ENCODE measurements around the gene ARV1.
"Not testable (repeated sequence)": the region's sequence is repeated elsewhere in the genome, so short reads cannot be mapped to it uniquely, and the experiment has no call there.

The ARV1 gene

GRCh38 chr1:230977761-230978490, 968 bp upstream of the ARV1 start:
- DNase-seq = no peak

DNA sequence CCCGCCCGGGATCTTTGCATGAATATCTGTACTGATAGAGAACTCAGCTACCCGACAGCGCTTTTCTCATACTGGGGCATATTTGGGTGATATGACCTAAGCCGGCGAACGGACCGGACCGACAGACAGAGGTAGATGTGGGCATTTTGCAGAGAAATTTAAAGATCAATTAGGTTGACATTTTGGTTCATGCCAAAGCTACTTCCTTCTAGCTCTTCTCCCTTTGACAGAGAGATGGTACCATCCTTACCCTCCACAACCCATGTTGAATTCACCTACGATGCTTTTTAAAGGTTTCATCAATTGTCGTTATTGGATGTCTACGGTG, 459 bp downstream of the ARV1 start:
- no peak for DNase-seq

GRCh38 chr1:230979952-230980351, 1.1 kb downstream of the ARV1 start:
- DNase-seq = no peak

DNA sequence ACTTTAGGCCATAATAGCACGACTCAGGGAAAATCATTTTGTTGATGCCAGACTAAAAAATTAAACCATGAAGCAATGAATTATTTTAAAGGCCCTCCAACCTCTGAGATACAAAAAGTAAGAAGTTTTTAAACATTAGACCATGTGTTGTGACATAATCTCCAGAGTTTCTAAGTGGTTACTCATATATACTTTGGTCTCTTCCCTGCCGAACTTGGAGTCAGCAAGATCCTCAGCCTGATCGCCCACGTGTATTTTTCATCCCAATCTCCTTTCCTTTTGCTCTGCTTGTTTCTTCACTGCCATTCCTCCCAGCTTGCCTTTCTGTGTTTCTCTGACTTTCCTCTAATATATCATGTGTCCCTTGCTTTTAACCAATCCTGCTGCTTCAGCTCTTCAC, 3.8 kb downstream of the ARV1 start:
- DNase-seq = no peak

- DNase-seq = no peak
These were observed 4.9 kb downstream of the ARV1 start for GRCh38 chr1:230983811-230984210.

GRCh38 chr1:230984622-230985515, 6.0 kb downstream of the ARV1 start:
- DNase-seq = not testable (repeated sequence)

DNA sequence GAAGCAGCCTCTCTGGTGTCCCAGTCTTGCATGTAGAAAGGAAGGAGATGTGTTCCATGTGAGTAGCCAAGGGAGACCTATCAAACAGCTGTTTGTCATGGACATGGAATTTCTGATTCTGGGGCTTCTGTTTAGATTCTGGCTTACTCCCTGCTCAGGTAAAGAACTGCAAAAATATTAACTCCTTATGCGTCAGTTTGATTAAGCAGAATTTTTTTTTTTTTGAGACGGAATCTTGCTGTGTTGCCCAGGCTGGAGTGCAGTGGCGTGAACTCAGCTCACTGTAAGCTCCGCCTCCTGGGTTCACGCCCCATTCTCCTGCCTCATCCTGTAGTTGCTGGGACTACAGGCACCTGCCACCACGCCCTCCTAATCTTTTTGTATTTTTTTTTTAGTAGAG, 6.8 kb downstream of the ARV1 start:
- no peak for DNase-seq

DNA sequence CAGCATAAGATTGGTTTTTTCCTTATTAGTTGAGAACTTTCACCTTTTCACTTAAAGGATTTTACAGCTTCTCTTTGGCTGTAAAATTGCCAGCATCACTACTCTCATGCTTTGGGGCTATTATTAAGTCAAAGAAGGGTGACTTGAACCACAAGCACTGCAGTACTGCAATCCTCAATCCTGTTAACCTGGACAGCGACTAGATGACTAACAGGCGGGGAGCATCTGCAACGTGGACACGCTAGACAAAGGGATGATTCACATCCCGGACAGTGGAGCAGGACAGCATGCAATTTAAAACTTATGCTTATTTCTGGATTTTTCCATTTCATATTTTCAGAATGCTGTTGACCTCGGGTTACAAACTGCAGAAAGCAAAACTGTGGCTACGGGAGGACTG, 8.1 kb downstream of the ARV1 start:
- no peak for DNase-seq

DNA sequence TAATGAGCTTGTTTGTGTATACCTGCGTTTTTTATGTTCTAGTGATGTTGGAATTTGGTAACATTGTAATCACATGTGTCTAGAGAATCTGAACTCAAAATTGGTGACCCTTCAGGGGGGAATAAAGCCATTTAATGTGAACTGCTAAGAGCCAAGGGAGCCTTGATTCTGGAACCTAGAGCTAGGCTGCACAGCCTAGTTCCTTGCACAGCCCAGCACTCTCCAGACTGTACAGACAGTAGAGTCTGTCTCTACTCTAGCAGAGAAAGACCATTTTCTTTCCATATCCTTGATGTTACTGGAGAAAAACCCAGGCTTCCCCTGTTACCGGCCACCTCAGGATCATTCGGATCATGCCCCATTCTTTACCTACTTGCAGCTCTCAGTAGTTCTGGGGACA, 8.6 kb downstream of the ARV1 start:
- DNase-seq = no peak

- no peak for DNase-seq
These were observed 13.3 kb downstream of the ARV1 start for GRCh38 chr1:230992100-230992774.

DNA sequence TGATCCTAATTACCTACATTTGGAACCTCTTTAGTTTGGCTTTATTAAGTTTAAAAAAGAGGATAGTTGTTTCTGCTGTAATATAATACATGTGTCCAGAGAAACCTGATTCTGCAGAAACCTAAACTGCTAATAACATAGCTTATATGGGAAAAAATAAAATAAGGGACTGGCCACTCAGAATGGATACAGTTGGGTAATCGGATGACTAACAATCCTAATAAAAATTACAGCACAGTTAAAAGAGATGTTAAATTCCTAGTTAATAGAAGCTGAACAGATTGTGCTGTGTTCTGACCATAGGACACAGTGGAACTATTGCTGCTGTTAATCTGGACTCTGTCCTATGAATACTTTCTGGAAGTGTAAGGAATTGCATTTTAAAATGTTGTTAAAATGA, 16.0 kb downstream of the ARV1 start:
- DNase-seq = no peak

DNA sequence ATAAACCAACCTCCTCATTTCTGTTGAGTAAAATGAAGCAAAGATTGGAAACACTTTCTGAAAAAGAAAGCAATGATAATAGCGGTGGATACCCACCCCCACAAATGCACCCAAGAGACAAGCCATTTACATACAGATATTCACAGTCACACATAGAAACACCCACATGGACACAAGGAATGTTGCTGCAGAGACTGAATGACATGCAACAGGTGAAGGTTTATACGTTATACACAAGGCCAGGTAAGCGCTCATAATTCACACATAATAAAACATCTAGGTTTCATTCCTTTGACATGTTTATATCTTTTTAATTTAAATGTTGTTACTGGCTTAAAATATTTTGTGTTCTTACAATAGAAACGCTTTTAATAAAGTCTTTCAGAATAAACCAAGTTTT, 21.3 kb downstream of the ARV1 start:
- no peak for DNase-seq

DNA sequence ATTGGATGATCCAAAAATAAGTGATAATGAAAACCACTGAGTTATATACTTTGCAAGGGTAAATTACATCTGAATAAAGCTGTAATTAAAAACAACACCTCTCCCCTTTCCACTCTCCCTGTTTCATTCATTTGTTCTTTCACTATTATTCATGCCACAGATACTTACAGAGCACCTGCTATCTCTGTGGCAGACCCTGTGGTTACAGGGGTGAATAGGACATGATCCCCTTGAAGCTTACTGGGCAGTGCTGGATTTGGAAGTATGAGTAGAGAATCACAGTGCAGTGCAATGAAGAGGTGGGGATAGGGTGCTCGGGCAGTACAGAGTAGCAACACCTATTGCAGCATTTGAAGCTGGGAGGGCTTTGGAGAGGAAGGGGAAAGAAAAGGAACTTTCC, 21.7 kb downstream of the ARV1 start:
- no peak for DNase-seq

- DNase-seq = no peak
These were observed 23.0 kb downstream of the ARV1 start for GRCh38 chr1:231001892-231002291.

GRCh38 chr1:231007535-231007934, 28.6 kb downstream of the ARV1 start:
- not testable (repeated sequence) for DNase-seq

GRCh38 chr1:231011360-231011759, 32.5 kb downstream of the ARV1 start:
- no peak for DNase-seq

DNA sequence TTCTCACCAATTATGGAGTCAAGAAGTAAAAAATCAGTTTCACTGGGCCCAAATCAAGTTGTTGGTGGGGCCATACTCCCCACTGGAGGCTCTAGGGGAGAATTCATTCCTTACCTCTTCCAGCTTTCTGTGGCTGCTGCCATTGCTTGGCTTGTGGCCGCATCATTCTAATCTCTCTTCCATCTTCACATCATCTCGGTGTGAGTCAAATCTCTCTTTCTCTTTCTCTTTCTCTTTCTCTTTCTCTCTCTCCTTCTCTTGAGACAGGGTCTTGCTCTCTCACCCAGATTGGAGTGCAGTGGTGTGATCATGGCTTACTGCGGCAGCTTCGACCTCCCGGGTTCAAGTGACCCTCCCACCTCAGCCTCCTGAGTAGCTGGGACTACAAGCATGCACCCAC, 33.1 kb downstream of the ARV1 start:
- DNase-seq = no peak

DNA sequence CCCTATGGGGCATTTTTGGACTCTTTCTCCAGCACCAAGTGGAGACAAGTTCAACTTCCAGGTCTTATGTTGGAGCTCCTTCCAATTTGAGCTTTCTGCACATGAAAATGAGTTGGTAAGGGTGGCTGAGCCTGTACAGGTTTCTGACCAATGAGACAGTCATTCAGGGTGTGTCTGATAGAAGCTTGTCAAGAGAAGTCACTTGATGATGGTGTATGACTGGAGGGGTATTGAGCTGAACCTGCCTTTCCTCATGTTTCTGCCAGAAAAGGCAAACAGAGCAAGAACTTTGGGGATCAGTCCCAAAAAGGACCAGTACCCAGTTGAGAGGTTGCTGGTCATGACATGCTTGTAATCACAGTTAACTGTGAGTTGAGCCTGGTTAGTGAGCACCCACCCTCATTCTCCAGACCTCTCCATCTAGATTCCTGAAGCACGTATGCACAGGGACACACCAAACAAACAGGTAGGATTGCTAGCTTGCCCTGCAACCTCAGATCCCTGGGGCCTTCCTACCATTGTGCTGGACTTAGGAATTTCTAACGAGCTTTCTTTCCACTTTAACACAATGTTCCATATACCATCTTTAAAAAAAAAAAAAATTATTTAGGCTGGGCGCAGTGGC, 34.6 kb downstream of the ARV1 start:
- DNase-seq = no peak

DNA sequence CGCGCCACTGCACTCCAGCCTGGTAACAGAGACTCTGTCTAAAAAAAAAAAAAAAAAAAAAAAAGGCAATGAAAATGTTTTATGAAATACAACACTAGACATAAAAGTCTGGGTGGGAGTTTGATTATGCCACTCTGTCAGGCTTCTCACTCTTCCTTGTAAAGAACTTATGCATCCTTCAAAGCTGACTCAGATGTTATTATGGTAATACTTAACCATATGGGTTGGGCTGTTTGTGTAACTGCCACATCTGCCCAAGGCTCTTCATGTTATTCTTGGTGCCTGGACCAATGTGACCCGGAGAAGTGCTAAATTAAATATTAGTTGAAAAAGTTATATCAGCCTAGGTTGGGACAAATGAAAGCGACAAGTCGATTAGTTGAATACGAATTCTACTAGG, 37.3 kb downstream of the ARV1 start:
- DNase-seq = no peak

GRCh38 chr1:231016966-231017365, 38.1 kb downstream of the ARV1 start:
- DNase-seq = no peak

DNA sequence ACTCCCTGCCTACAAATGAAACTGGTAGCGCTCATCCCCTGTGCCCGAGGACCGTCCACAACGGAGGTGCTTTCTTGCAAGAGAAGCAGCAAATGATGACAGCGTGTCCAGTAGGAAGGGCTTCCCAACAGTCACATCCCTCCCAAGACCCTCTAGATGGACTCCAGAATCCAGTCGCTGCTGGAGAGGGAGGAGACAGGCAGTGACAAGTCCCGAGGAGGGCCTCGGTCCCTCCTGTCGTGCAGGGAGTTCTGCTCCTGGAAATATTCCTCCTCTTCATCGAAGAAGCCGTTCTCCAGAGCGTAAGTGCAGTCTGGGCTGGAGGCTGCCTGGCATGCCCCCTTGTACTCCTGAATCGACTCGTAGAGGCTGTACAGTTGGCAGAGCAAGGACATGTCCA, 40.8 kb downstream of the ARV1 start:
- no peak for DNase-seq

GRCh38 chr1:231020139-231020601, 41.3 kb downstream of the ARV1 start:
- DNase-seq = no peak

- DNase-seq = no peak
These were observed 41.9 kb downstream of the ARV1 start for GRCh38 chr1:231020816-231021215.
